NOMO-1 treated with DMSO at 0.1 percent for 48 hours (cell line): ENCODE measurements around the gene MYOM1.
"Not testable (repeated sequence)": the region's sequence is repeated elsewhere in the genome, so short reads cannot be mapped to it uniquely, and the experiment has no call there.

Source experiments
- DNase-seq: peaks from one replicate; lab custom pipeline; 2025; ENCODE audit not compliant: unreplicated experiment; lab: John Stamatoyannopoulos, UW

Gene MYOM1

DNA sequence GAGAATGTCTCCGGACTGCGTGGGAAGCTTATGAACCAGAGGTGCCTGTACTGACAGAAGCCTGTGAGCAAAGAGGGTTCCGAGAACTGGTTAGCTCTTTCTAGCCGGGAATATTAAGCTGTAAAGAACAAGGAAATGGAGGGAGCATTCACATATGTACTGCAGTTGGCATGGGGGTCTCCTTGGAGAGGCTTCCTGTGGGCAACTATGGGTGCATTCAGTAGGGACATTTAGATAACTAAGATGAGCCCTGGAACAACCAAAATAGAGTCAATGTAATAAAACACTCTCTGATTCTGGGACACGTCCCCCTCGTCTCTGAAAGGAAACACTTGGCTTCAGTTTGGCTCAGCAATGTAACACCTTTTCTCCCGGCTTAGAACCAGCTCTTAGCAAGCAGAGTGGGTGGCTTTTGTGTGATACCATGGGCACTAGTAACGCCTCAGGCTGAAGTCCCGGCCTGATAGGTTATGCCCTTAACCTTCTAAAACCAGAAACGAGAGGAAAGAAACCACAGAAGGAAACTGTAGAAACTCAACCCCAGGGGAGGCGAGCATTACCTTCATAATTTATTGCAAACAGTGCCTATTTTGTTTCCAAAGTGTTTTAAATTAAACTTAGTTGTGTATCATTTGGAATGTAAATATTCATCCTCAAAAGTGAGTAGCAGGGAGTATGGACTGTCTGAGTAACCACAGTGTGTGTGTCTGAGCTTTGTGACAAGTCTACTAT lies 158.0 kb downstream of the MYOM1 start:
- DNase-seq: no peak

GRCh38 chr18:3060667-3061580 lies 158.8 kb downstream of the MYOM1 start:
- no peak for DNase-seq

- no peak for DNase-seq
These were observed 160.5 kb downstream of the MYOM1 start for GRCh38 chr18:3059272-3059671.

- no peak for DNase-seq
These were observed 161.2 kb downstream of the MYOM1 start for GRCh38 chr18:3058328-3059191.

DNA sequence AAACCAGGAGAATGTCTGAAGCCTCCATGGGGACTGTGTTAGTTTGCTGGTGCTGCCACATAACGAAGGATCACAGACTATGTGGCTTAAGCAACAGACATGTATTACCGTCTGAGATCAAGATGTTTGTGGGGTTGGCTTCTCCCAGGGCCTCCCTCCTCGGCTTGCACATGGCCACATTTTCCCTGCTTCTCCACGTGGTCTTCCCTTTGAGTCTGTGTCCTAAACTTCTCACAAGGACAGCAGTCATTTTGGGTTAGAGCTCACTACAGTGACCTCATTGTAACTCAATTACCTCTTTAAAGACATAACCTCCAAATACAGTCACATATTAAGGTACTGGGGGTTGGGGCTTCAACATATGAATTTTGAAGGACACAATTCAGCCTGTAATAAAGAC lies 162.2 kb downstream of the MYOM1 start:
- DNase-seq: no peak

GRCh38 chr18:3056311-3056710 lies 163.5 kb downstream of the MYOM1 start:
- DNase-seq: no peak

DNA sequence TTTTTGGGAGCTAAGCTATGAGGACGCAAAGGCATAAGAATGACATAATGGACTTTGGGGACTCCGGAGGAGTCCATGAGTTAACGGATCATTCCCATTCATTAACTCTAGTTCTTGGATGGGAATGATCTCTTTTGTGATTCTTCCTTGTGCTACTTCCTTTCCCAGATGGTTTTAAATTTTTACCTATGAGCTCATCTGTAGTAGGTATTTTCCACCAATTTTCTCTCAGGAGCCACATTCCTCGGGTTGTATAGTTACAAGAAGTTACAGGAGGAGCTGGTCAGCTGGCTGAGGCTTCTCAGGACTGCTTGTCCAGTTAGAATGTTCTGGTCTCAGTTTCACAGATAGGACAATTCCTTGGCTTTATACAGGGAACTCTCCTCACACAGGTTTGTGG lies 164.0 kb downstream of the MYOM1 start:
- no peak for DNase-seq

- DNase-seq: no peak
These were observed 164.5 kb downstream of the MYOM1 start for GRCh38 chr18:3055186-3055728.

- DNase-seq: no peak
These were observed 165.0 kb downstream of the MYOM1 start for GRCh38 chr18:3054780-3055179.

- DNase-seq: no peak
These were observed 165.6 kb downstream of the MYOM1 start for GRCh38 chr18:3054214-3054613.

DNA sequence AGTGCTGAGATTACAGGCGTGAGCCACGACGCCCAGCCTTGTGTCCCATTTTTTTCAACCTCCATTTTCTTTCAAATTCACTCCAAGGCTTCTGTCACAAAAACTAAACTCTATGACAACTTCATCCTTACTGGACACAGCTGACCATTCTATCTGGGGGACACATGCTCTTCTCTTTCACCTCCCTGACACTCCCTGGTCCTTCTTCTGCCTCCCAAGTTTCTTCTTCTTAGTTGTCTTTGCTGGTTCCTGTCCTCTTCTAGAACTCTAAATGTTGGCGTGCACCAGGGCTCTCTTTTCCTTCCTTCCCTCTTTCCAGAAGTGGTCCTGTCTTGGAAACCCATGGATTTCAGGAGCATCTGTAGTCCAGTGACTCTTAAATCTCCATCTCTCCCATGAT lies 166.7 kb downstream of the MYOM1 start:
- no peak for DNase-seq

DNA sequence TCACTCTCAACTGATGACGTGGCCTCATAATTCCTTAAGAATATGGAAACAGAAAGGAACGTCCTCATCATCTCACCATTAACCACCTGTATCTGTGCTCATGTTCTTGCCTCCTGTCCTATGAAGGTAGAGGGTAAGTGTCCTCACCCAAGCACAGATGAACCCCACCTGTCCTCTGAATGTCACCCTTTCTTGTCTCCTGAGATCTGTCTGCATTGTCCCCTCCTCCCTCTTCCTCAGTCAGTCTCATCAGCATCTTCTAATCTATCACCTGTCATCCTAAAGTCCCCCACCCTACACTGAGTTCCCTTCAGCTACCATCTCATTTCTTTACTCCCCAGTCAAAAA lies 167.4 kb downstream of the MYOM1 start:
- no peak for DNase-seq

DNA sequence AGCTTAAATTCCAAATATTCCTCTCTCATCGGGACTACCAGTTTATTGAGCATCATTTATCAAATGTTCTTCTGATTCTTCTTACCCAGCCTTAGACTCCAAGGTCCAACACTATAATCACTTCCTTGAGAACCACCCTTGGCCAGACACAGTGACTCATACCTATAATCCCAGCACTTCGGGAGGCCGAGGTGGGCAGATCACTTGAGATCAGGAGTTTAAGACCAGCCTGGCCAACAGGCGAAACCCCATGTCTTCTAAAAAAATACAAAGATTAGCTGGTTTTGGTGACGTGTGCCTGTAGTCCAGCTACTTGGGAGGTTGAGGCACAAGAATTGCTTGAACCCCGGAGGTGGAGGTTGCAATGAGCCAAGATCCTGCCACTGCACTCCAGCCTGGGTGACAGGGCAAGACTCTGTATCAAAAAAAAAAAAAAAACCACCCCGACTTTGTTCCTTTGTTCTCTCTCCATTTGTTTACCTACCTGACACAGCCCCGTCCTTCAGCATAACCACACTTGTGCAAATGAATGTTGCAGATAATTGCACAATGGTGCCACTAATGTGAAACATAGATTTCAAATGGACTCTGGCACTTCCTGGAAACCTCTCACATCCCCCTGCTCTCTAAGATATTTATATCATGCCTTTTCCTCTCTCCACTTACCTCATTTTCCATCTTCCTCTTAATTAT lies 167.9 kb downstream of the MYOM1 start:
- peak; percentile 69 for DNase-seq

DNA sequence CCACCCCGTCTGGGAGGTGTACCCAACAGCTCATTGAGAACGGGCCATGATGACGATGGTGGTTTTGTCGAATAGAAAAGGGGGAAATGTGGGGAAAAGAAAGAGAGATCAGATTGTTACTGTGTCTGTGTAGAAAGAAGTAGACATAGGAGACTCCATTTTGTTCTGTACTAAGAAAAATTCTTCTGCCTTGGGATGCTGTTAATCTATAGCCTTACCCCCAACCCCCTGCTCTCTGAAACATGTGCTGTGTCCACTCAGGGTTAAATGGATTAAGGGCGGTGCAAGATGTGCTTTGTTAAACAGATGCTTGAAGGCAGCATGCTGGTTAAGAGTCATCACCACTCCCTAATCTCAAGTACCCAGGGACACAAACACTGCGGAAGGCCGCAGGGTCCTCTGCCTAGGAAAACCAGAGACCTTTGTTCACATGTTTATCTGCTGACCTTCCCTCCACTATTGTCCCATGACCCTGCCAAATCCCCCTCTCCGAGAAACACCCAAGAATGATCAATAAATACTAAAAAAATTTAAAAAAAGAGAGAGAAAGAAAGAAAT lies 169.8 kb downstream of the MYOM1 start:
- DNase-seq: not testable (repeated sequence)

DNA sequence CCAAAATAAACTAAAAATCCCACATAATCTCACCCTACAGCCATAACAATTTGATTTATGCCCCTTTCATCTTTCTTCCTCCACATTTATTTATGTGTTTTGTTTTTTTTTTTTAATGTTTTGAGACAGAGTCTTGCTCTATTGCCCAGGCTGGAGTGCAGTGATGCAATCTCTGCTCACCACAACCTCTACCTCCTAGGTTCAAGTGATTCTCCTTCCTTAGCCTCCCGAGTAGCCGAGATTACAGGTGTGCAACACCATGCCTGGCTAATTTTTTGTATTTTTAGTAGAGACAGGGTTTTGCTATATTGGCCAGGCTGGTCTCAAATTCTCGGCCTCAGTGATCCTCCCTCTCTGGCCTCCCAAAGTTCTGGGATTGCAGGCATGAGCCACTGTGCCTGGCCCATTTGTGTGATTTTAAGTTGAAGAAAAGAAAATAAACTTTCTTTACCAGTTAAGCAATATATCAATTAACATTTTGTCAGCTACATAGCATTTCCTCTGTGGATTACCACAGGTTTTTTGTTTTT lies 170.9 kb downstream of the MYOM1 start:
- no peak for DNase-seq

DNA sequence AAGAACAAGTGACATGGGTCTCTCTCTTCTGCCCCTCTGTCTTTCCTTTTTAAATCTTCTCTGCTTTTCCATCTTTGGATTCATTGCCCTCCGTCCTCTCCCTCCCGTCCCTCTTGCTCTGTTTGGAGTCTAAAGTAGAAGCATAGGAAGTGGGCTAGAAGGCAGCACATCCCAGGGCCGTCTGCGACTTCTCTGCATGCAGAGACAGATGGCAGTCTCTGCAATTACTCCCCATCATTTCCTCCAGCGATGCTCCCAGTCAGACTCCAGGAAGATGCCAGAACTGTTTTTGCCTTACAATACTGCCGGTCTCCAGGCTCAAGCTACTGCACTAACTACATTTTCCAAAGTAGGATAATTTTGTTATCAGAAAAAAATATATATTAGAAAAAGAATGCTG lies 171.6 kb downstream of the MYOM1 start:
- no peak for DNase-seq

GRCh38 chr18:3046216-3046808 lies 173.5 kb downstream of the MYOM1 start:
- DNase-seq: no peak

DNA sequence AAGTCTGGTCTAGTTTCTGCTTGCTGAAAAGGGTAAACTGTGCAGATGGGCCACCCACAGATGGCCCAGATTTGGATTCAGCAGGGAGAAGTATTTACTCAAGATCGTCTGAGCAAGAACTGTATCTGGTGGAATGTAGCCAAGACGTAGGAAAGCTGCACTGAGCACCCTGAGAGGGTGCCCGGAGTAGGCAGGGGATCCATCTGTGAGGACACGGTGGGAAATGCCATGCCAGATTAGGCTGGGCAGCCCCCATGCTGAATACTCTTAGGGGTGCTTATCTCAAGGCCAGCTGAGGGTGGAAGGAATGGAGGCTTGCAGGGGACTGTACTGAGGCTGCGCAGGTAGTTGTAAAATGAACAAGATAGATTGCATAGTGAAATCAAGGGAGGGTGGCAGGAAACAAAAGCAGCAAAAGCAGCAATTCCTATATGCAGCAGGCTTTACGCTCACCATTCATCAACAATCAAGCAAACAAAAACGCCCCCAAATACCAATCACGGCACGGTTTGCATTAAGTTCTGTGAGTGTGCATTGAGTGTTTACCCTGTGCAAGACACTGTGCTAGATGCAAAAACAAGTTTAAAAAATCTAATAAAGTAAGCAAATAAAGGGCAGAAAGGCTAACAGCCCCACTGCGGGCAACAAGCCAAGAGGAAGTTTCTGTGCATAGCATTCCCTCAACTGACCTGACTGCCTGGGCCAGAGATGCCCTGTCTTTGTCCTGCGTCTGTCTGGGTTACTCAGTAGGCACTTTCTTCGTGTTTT lies 174.7 kb downstream of the MYOM1 start:
- no peak for DNase-seq

DNA sequence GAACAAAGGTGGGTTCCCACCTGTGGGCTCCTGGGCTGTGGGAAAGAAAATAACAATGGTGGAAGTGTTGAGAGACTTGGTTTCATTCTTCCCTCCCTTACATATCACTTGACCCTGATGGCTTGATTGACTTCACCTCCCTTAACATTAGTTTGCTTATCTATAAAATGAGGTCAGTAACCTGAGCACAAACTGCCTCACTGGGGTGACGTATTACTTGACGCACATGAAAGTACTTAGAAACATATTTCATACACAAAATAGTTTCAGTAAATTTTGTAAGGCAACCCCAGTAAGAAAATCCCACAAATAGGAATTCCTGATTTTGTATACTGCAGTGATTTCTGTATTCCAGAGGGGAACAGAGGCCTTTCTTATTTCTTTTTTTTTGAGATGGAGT lies 177.4 kb downstream of the MYOM1 start:
- DNase-seq: no peak
